Right atrium auricular region (tissue), 2 donors: ENCODE results near the gene MS4A6A. TPM values are rescaled to one million over a fixed set of nuclear protein-coding genes. Genes with fewer than 3 reads are reported as not detected.
"Not testable (repeated sequence)": the region's sequence is repeated elsewhere in the genome, so short reads cannot be mapped to it uniquely, and the experiment has no call there.

ENCODE experiments used
- DNase-seq: peaks from one replicate; pipeline ENCODE4 v3.0.0-alpha.2; 2019; ENCODE audit warnings: low spot score
- H3K27ac ChIP-seq, 2 donors: fragments of 200-600 bp; sonication (generic); 1 replicate in 1 of 2; 2 replicates in 1 of 2; pipeline ENCODE4 v1.5.1; 2016 to 2019
- H3K27me3 ChIP-seq, 2 donors: fragments of 200-600 bp; sonication (generic); one replicate each; pipeline versions ENCODE4 v1.5.1 to v1.6.0; 2017 to 2019
- H3K36me3 ChIP-seq: fragments of 200-600 bp; sonication (generic); one replicate; pipeline ENCODE4 v1.5.1; 2016
- H3K4me1 ChIP-seq, 2 donors: fragments of 200-600 bp; sonication (generic); one replicate each; pipeline versions ENCODE4 v1.5.1 to v1.6.0; 2017 to 2019
- H3K4me3 ChIP-seq, 2 donors: fragments of 200-600 bp; sonication (generic); 1 replicate in 1 of 2; 2 replicates in 1 of 2; pipeline ENCODE4 v1.5.1; 2017 to 2019; ENCODE audit warnings: mild to moderate bottlenecking in 1 of 2, moderate library complexity in 1 of 2
- H3K9me3 ChIP-seq, 2 donors: fragments of 200-600 bp; sonication (generic); one replicate each; pipeline ENCODE4 v1.5.1; 2019
- microRNA-seq, 2 donors: library from miRNA; unstranded; fragments of <30 nt; microRNA quantifications; one replicate each; pipeline ENCODE4, GENCODE V29; 2016 to 2017; ENCODE audit warnings: borderline number of aligned reads in 2 of 2, borderline replicate concordance in 1 of 2
- total RNA-seq, 2 donors: library from RNA; depleted of rRNA; stranded (reverse); fragments of >200 nt; gene quantifications; one replicate each; pipeline ENCODE4 v1.1.0, GENCODE V29; 2016
- TF ChIP-seq, protein P1 (sequence below), 2 donors: fragments of 200-600 bp; sonication (generic); IDR thresholded peaks; one replicate each; pipeline ENCODE4 v1.5.1; 2019; ENCODE audit warnings: antibody characterized with exemption in 2 of 2

The MS4A6A gene
- total RNA-seq, 2 donors from 2014 or later: 15.6 to 40.8 TPM

- Histone ChIP-seq H3K27ac (no peak overlapping the region), H3K4me1 (no peaks in the 10 kb centered on the region), H3K9me3 (no peaks in the 10 kb centered on the region), H3K36me3 (no peaks in the 10 kb centered on the region), H3K27me3 (no peaks in the 10 kb centered on the region), H3K4me3 (no peak overlapping the region)
- TF ChIP-seq, protein P1, sequence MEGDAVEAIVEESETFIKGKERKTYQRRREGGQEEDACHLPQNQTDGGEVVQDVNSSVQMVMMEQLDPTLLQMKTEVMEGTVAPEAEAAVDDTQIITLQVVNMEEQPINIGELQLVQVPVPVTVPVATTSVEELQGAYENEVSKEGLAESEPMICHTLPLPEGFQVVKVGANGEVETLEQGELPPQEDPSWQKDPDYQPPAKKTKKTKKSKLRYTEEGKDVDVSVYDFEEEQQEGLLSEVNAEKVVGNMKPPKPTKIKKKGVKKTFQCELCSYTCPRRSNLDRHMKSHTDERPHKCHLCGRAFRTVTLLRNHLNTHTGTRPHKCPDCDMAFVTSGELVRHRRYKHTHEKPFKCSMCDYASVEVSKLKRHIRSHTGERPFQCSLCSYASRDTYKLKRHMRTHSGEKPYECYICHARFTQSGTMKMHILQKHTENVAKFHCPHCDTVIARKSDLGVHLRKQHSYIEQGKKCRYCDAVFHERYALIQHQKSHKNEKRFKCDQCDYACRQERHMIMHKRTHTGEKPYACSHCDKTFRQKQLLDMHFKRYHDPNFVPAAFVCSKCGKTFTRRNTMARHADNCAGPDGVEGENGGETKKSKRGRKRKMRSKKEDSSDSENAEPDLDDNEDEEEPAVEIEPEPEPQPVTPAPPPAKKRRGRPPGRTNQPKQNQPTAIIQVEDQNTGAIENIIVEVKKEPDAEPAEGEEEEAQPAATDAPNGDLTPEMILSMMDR (IDR thresholded peaks at IDR 0.05): no peak
- DNase-seq: no peak
Observed at GRCh38 chr11:60129853-60130252, 53.0 kb downstream of the MS4A6A start.

GRCh38 chr11:60128866-60129265, 54.0 kb downstream of the MS4A6A start:
- not testable (repeated sequence) for H3K9me3 ChIP-seq, H3K36me3 ChIP-seq, H3K4me3 ChIP-seq, H3K27ac ChIP-seq, H3K27me3 ChIP-seq, DNase-seq, H3K4me1 ChIP-seq

DNA sequence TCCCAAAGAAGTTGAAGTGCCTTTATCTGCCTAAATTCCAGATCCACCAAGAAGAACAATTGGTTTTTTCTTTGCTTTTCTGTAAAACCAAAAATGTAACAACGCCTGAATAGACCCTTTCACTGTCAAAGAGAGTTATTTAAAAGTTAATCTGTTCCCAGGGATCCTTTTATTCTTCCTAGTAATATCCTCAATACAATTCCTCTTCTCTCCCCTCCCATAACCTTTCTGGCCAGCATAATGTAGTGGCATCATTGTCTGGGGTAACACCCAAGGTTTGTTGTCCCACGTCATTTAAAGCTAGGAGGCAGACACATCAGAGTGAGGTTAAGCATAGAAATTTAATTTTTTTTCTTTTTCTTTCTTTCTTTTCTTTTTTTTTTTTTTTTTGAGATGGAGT, 54.5 kb downstream of the MS4A6A start:
- Histone ChIP-seq H3K27ac (no peak overlapping the region), H3K27me3 (no peaks in the 10 kb centered on the region), H3K4me3 (no peak overlapping the region), H3K36me3 (no peaks in the 10 kb centered on the region), H3K4me1 (no peaks in the 10 kb centered on the region), H3K9me3 (no peaks in the 10 kb centered on the region)
- DNase-seq: no peak
- TF ChIP-seq, protein P1 (IDR thresholded peaks at IDR 0.05): no peak

- TF ChIP-seq, protein P1 (IDR thresholded peaks at IDR 0.05): no peak
Observed at GRCh38 chr11:60127311-60127811, 55.5 kb downstream of the MS4A6A start.

GRCh38 chr11:60125956-60126585, 56.8 kb downstream of the MS4A6A start:
- TF ChIP-seq, protein P1 (IDR thresholded peaks at IDR 0.05): no peak

More at GRCh38 chr11:60127311-60127811, 55.5 kb downstream of the MS4A6A start:
- Histone ChIP-seq H3K36me3 (no peaks in the 10 kb centered on the region), H3K4me1 (no peaks in the 10 kb centered on the region), H3K27ac (no peak overlapping the region), H3K27me3 (no peaks in the 10 kb centered on the region), H3K4me3 (no peak overlapping the region), H3K9me3 (no peaks in the 10 kb centered on the region)
- DNase-seq: no peak

GRCh38 chr11:60124802-60125432, 58.0 kb downstream of the MS4A6A start:
- Histone ChIP-seq H3K4me1 (no peaks in the 10 kb centered on the region), H3K4me3 (no peak overlapping the region), H3K27me3 (no peaks in the 10 kb centered on the region), H3K9me3 (no peaks in the 10 kb centered on the region), H3K27ac (no peak overlapping the region), H3K36me3 (no peaks in the 10 kb centered on the region)
- TF ChIP-seq, protein P1 (IDR thresholded peaks at IDR 0.05): no peak
- no peak for DNase-seq

More at GRCh38 chr11:60125956-60126585, 56.8 kb downstream of the MS4A6A start:
- no peaks in the 10 kb centered on the region for H3K27me3 ChIP-seq
- no peaks in the 10 kb centered on the region for H3K4me1 ChIP-seq
- no peak overlapping the region for H3K27ac ChIP-seq
- H3K4me3 ChIP-seq: no peak overlapping the region
- no peaks in the 10 kb centered on the region for H3K36me3 ChIP-seq
- DNase-seq: no peak
- no peaks in the 10 kb centered on the region for H3K9me3 ChIP-seq

Small RNA genes lying within 50 kb of the gene (microRNA-seq; reads per million reads assigned to microRNA genes)
- 0.71 to 2.8 reads per million in 2 donors for gene MIR6503

Other genes starting within 250 kb of the MS4A6A start
- not detected for gene OOSP1, start 244.7 kb downstream of the MS4A6A start, total RNA-seq
- gene OOSP4A, start 219.1 kb downstream of the MS4A6A start, total RNA-seq: not detected
- gene OOSP4B, start 165.9 kb downstream of the MS4A6A start, total RNA-seq: not detected
- gene OOSP2, start 142.7 kb downstream of the MS4A6A start, total RNA-seq: not detected
- gene MS4A3, start 126.4 kb downstream of the MS4A6A start, total RNA-seq: not detected
- gene MS4A2, start 94.4 kb downstream of the MS4A6A start, total RNA-seq: under 1 TPM in 1 of 2 donors, not detected in 1; 0.93 TPM
- gene MS4A4E, start 60.1 kb upstream of the MS4A6A start, total RNA-seq: under 1 TPM; 0.59 to 0.71 TPM
- gene MS4A4A, start 97.6 kb upstream of the MS4A6A start, total RNA-seq: 10 to 100 TPM in 1 of 2 donors, 1 to 10 TPM in 1; 7.8 to 11.6 TPM
- not detected for gene MS4A6E, start 144.2 kb upstream of the MS4A6A start, total RNA-seq
- gene MS4A7, start 195.4 kb upstream of the MS4A6A start, total RNA-seq: 10 to 100 TPM; 16.0 to 27.7 TPM
- gene MS4A14, start 213.4 kb upstream of the MS4A6A start, total RNA-seq: under 1 TPM; 0.48 to 0.94 TPM
- not detected for gene MS4A5, start 246.5 kb upstream of the MS4A6A start, total RNA-seq